Neural crest cell (in vitro differentiated cells): ENCODE results near the gene NEK10. TPM values are rescaled to one million over a fixed set of nuclear protein-coding genes. Genes with fewer than 3 reads are reported as not detected.
"Not testable (repeated sequence)": the region's sequence is repeated elsewhere in the genome, so short reads cannot be mapped to it uniquely, and the experiment has no call there.

ENCODE experiments used
- DNase-seq: peaks from one replicate; pipeline ENCODE4 v3.0.0; 2021; ENCODE audit warnings: low read depth, mixed read lengths, low spot score
- H3K27ac Mint-ChIP-seq: one replicate; pipeline ENCODE4 v1.8.0; 2021; ENCODE audit warnings: mild to moderate bottlenecking, mixed read lengths; ENCODE audit not compliant: unreplicated experiment
- H3K27me3 Mint-ChIP-seq: 2 replicates; pipeline ENCODE4 v1.8.0; 2021; ENCODE audit warnings: low read depth, mild to moderate bottlenecking, mixed read lengths
- H3K36me3 Mint-ChIP-seq: 2 replicates; pipeline ENCODE4 v1.8.0; 2021; ENCODE audit warnings: low read depth, mild to moderate bottlenecking, mixed read lengths
- H3K4me1 Mint-ChIP-seq: 2 replicates; pipeline ENCODE4 v1.8.0; 2021; ENCODE audit warnings: mixed read lengths
- H3K4me3 Mint-ChIP-seq: one replicate; pipeline ENCODE4 v1.8.0; 2021; ENCODE audit warnings: mild to moderate bottlenecking, mixed read lengths
- H3K9me3 Mint-ChIP-seq: 2 replicates; pipeline ENCODE4 v1.8.0; 2021; ENCODE audit warnings: mixed read lengths
- CTCF ChIP-seq: fragments of 200-600 bp; sonication (generic); conservative IDR thresholded peaks from 2 replicates; pipeline ENCODE4 v1.5.0; 2021; ENCODE audit warnings: antibody characterized with exemption, mild to moderate bottlenecking
- total RNA-seq: library from RNA; stranded (reverse); gene quantifications from 2 replicates; pipeline ENCODE4 v1.2.1, GENCODE V29; 2021

Gene NEK10
- total RNA-seq, 1 donor from 2014 or later: 2.7 TPM

- Mint-ChIP-seq H3K27me3 (no peaks in the 10 kb centered on the region), H3K4me3 (no peak overlapping the region), H3K36me3 (no peaks in the 10 kb centered on the region), H3K27ac (no peak overlapping the region), H3K4me1 (no peaks in the 10 kb centered on the region), H3K9me3 (no peaks in the 10 kb centered on the region)
- TF ChIP-seq CTCF: no peak
- no peak for DNase-seq
Observed at GRCh38 chr3:27289769-27290413, 79.3 kb downstream of the NEK10 start.

DNA sequence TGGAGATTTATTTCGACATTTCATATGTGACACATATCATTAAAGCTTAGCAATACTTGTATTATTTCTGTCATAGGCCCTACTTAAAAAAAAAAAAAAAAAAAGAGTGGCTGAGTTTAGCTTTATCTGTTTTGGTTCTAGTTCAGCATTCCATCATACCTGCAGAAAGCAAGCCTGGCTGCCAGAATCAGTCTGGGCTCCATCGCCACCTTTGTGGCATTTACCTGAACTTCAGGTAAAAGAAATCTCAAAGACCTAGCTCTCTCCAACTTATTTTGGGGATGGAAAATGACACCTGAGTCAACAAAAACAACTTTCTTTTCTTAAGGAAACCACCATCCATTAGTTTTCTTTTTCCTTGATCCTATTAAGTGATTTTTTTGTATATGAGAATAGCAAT, 82.1 kb downstream of the NEK10 start:
- no peak for DNase-seq
- Mint-ChIP-seq H3K9me3 (peaks cover under 1% of the 10 kb centered on the region), H3K4me1 (no peaks in the 10 kb centered on the region), H3K36me3 (peaks cover under 1% of the 10 kb centered on the region), H3K4me3 (no peak overlapping the region), H3K27me3 (no peaks in the 10 kb centered on the region), H3K27ac (no peak overlapping the region)
- TF ChIP-seq CTCF: no peak

DNA sequence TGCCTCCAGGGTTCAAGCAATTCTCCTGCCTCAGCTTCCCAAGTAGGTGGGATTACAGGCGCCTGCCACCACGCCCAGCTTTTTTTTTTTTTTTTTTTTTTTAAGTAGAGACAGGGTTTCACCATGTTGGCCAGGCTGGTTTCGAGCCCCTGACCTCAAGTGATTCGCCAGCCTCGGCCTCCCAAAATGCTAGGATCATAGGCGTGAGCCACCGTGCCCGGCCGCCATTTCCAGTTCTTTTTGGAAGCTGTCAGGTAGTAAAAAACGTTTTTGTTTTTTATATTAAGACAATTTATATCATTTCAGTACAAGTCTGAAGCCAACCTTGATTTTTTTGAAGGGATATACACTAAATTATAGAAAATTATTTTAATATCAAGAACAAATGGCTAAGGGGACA, 82.7 kb downstream of the NEK10 start:
- H3K27ac Mint-ChIP-seq, H3K9me3 Mint-ChIP-seq, H3K4me3 Mint-ChIP-seq, H3K4me1 Mint-ChIP-seq, H3K27me3 Mint-ChIP-seq, DNase-seq, H3K36me3 Mint-ChIP-seq: not testable (repeated sequence)

GRCh38 chr3:27285668-27286067, 83.5 kb downstream of the NEK10 start:
- TF ChIP-seq CTCF: no peak
- H3K36me3 Mint-ChIP-seq: peaks cover 2% of the 10 kb centered on the region
- no peak for DNase-seq
- H3K4me1 Mint-ChIP-seq: no peaks in the 10 kb centered on the region
- H3K4me3 Mint-ChIP-seq: no peak overlapping the region
- no peaks in the 10 kb centered on the region for H3K27me3 Mint-ChIP-seq
- H3K9me3 Mint-ChIP-seq: peaks cover 7% of the 10 kb centered on the region
- H3K27ac Mint-ChIP-seq: no peak overlapping the region

GRCh38 chr3:27281671-27282150, 87.5 kb downstream of the NEK10 start:
- no peak for TF ChIP-seq CTCF
- no peak overlapping the region for H3K4me3 Mint-ChIP-seq

GRCh38 chr3:27279123-27279522, 90.1 kb downstream of the NEK10 start:
- no peak for DNase-seq
- no peak overlapping the region for H3K4me3 Mint-ChIP-seq
- H3K36me3 Mint-ChIP-seq: peaks cover 2% of the 10 kb centered on the region
- TF ChIP-seq CTCF: peak; percentile 55
- H3K27ac Mint-ChIP-seq: no peak overlapping the region
- peaks cover 7% of the 10 kb centered on the region for H3K9me3 Mint-ChIP-seq
- no peaks in the 10 kb centered on the region for H3K4me1 Mint-ChIP-seq
- H3K27me3 Mint-ChIP-seq: no peaks in the 10 kb centered on the region

More at GRCh38 chr3:27281671-27282150, 87.5 kb downstream of the NEK10 start:
- H3K27ac Mint-ChIP-seq: no peak overlapping the region
- DNase-seq: no peak
- H3K4me1 Mint-ChIP-seq: no peaks in the 10 kb centered on the region
- peaks cover 7% of the 10 kb centered on the region for H3K9me3 Mint-ChIP-seq
- H3K36me3 Mint-ChIP-seq: peaks cover 2% of the 10 kb centered on the region
- no peaks in the 10 kb centered on the region for H3K27me3 Mint-ChIP-seq
